8988T (cell line): Measurements from ENCODE around the gene CA4.
"Not testable (repeated sequence)": the region's sequence is repeated elsewhere in the genome, so short reads cannot be mapped to it uniquely, and the experiment has no call there.

Experiments
- DNase-seq: peaks from one replicate; pipeline ENCODE4 v3.0.0; 2011

CA4 gene

GRCh38 chr17:60156746-60157145, 7.0 kb downstream of the CA4 start:
- no peak for DNase-seq

DNA sequence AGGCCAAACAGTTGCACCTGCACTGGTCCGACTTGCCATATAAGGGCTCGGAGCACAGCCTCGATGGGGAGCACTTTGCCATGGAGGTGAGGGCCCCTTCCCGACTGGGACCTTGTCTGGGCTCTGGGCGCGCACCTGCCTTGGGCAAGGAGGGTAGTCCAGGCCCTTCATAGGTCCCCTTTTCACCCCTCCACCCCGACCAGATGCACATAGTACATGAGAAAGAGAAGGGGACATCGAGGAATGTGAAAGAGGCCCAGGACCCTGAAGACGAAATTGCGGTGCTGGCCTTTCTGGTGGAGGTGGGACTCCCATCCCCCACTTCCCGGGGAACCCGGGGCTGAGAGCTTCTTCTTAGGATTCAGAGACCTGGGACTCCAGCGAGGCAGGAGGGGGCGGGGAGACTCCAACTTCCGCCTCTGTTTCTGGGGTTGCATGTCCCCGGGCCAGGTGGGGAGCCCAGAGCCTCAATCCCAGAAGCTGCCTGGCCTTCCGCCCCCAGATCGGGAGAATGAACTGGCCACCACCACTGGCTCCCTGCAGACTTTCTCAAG, 7.8 kb downstream of the CA4 start:
- DNase-seq = no peak

- DNase-seq = no peak
Measured at GRCh38 chr17:60158751-60159478, 9.1 kb downstream of the CA4 start.

- peak; percentile 15 for DNase-seq
Measured at GRCh38 chr17:60159479-60159866, 9.7 kb downstream of the CA4 start.

DNA sequence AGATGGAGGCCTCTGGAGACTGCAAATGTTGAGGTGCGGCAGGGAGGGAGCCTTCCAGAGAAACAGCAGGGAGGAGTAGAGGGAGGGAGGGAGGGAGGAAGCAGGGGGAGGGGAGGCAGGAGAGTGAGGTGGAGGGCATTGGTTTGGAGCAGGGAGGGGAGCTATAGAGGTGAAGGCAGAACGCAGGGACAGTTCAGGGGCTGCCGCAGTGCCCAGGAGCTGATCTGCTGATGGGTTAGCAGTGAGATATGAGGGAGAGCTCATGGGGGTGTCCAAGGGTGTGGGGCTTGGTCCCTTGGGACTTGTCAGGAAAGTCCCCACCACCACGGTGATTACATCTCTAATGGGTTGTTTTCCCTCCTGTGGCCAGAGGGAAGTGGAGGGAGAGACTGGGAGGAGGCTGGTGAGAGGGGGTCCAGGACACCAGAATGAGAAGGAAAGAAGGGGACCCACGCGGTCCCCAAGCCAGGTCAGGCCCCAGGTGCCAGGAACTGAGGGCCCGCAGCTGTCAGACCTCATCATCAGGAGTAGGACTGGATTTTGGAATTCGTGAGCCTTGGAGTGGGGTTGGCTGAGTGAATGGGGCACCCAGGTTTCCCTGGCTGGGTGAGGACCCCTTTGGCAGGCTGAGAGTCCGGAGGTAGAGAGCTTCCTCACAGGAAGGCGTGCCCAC, 11.2 kb downstream of the CA4 start:
- no peak for DNase-seq

GRCh38 chr17:60161598-60162330, 12.0 kb downstream of the CA4 start:
- DNase-seq = peak; percentile 16

GRCh38 chr17:60163108-60163784, 13.5 kb downstream of the CA4 start:
- peak; percentile 21 for DNase-seq

GRCh38 chr17:60164164-60164563, 14.4 kb downstream of the CA4 start:
- DNase-seq = no peak

GRCh38 chr17:60164697-60165096, 14.9 kb downstream of the CA4 start:
- DNase-seq = no peak

- no peak for DNase-seq
Measured at GRCh38 chr17:60165223-60165622, 15.4 kb downstream of the CA4 start.

DNA sequence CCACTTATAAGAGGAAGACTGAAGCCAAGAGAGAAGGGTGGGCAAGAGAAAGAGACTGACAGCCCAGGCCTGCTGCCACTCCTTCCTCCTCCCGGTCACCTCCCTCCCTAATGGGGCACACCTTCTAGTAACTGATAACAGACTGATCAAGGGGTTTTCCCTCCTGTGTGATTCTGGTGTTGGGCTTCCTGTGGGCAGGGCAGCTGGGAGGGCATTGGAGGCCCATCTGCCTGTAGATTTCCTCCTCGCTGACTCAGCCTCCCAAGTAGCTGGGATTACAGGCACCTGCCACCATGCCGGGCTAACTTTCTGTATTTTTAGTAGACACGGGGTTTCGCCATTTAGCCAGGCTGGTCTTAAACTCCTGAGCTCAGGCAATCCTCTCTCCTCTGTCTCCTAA, 16.2 kb downstream of the CA4 start:
- DNase-seq = no peak

DNA sequence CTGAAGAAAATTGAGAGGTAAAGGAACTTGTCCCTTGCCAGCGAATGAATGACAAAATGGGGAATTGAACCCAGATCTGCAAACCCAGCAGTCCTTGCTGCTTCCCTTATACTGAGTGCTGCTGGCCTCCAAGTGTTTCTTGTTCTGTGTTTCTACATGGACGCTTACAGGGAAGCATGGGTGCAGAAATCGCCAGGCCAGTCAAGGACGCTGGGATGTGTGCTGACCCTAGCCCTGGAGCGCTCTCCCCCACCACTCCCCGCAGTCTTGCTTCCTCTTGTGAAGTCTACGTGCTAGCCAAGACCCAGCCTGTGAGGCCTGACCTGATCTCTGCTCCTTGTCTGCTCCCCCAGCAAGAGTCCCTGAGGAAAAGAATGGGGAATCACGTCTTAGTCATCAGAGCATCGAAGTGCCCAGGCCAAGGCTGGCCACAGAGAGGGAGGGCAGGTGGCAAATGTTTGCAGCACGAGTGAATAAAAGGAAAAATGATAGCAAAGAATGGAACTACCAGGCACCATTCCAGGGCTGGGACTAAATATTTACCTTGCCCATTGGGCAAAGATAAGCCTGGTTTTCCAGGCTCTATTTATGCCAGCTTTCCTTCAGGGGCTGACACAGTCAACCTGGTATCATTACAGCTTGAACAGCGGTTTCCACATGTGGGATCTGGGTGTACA, 17.4 kb downstream of the CA4 start:
- no peak for DNase-seq

- DNase-seq = no peak
Measured at GRCh38 chr17:60168654-60169053, 18.9 kb downstream of the CA4 start.

DNA sequence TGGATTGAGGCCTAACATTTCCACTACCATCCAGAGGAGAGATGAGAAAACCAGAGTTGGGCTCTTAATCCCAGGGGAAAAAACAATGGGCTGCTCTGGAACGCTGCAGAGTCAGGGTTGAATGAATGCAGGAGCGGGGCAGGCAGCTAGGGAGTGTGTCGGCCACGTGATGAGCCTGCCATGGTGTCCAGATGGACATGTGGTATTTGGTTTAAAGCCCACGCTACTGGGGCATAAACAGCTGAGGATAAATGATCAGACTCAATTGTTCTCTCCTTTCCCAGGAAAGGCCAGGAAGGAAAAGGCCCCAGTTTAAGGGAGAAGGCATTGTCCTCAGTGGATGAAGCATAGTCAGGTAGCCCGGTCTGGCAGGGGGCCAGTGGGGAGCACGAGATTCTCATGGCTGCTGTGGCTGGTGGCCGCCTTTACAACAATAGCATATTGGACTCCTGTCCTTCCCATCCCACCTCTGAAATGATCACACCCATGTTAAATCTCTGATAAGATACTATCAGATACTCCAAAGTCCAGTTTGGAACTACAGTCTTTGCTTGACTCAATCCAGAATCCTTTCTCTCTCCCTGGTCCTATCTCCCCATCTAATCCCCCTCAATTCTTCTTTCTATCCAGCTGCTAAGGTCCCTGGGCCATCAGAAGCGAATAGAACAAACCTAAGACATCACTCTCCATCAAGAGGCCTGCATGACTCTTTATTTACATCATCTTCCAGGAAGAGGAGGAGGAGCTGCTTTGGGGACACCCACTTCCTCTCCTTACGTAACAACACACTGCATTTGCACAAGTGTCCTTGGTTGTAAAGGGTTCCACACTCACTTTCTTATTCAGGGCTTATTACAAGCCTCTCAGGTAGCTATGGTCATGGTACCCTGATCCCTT, 20.4 kb downstream of the CA4 start:
- DNase-seq = no peak

- DNase-seq = no peak
Measured at GRCh38 chr17:60170835-60171752, 21.3 kb downstream of the CA4 start.

DNA sequence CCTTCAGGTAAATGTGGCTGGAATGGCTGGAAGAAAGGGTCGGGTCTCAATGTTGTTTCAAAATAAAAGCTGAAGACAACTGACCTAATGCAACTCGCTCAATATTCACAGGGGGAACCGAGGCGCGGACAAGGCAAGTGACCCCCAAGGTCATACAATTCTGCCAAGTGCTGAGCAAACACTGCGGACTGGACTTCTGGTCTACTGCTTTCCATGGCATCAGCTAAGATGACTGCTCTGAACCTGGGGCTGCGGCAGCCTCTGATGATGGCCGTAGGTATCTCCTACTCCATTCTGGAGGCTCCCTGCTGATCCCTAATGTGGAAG, 21.9 kb downstream of the CA4 start:
- no peak for DNase-seq

DNA sequence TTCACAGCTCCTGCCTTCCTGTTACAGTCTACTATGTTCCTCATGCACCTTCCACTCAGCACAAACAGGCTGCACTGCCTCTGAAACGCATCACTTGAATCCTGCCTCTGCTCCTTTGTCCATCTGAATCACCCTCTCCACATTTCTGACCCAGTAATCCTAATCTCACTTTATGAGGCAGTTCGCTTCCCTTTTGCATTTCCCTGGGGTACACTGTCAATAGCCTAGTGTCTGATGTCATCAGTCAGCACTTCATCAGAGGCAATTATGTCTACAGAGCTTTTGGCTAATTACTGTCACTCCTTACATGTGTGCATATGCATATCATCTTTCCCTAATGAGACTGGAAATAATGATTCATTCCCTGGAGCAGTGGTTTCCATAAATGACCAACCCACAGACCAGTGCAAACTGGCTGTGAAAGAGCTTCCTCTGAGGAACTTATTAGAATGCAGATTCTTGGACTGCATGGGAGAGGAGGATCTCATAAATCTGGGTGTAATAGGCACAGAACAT, 23.6 kb downstream of the CA4 start:
- DNase-seq = no peak

GRCh38 chr17:60174035-60174434, 24.3 kb downstream of the CA4 start:
- no peak for DNase-seq

GRCh38 chr17:60174767-60175166, 25.0 kb downstream of the CA4 start:
- not testable (repeated sequence) for DNase-seq

GRCh38 chr17:60176763-60177162, 27.0 kb downstream of the CA4 start:
- not testable (repeated sequence) for DNase-seq
